Measurements from ENCODE around the gene ACAP3. TPM values are rescaled to one million over a fixed set of nuclear protein-coding genes. Genes with fewer than 3 reads are reported as not detected.

ACAP3 gene
- total and polyA plus RNA-seq, 2 of the 4 experiments (the other 2 are of a cell fraction) = 13.3 to 58.2 TPM

DNA sequence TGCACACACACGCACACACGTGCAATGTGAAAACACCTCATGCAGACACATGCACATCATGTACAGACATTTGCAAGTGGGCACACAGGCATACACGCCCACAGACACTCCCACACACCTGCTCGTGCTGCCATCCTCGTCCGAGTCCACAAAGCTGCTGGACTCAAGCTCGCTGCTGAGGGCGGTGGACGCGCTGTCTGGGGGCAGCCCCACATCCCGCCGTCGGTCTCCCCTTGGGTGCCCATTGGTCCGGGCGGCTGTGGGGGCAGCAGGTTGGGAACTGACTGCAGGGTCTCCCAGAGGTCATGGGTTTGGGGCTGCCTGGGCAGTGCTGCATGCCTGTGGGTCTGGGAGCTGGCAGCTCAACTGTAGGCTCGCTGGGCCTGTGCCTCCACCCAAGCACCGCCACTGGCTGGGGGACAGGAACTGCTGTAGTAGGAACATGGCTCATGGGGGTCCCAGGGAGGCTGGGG, 33.9 kb upstream of the ACAP3 start:
- Histone ChIP-seq H3K9ac (ENCODE audit: low read depth, low read length) (no peak overlapping the region), H3K9me1 (ENCODE audit: insufficient read depth, low read length) (peaks cover 13% of the 10 kb centered on the region), H4K20me1 (ENCODE audit: insufficient read depth, low read length) (peaks cover 49% of the 10 kb centered on the region), H4K5ac (ENCODE audit: low read depth, low read length) (no peak overlapping the region), H3K18ac (ENCODE audit: low read depth, low read length) (no peak overlapping the region), H3K27ac (ENCODE audit: insufficient read depth, low read length) (no peak overlapping the region), H2BK120ac (ENCODE audit: low read depth, low read length) (no peak overlapping the region), H2AFZ (replicated peaks; ENCODE audit: low read length, poor library complexity) (no peak overlapping the region), H4K8ac (ENCODE audit: low read depth in 2 of 2, low read length in 2 of 2) (no peak overlapping the region), H3K27me3 (ENCODE audit: control insufficient read depth, insufficient read depth, low read length) (no peaks in the 10 kb centered on the region), H3K14ac (replicated peaks; ENCODE audit: low read depth, low read length) (no peak overlapping the region), H3K56ac (ENCODE audit: extremely low read depth, insufficient read depth, low read length) (no peak overlapping the region), H2BK5ac (ENCODE audit: low read depth, low read length, poor library complexity, severe bottlenecking) (no peak overlapping the region), H3K36me3 (ENCODE audit: control insufficient read depth, insufficient read depth, low read length) (peaks cover 41% of the 10 kb centered on the region), H3K9me3 (ENCODE audit: control insufficient read depth, insufficient read depth, low read length) (no peaks in the 10 kb centered on the region), H3K4ac (ENCODE audit: low read depth, low read length) (no peak overlapping the region), H3K4me3 (ENCODE audit: insufficient read depth, low read depth, low read length) (no peak overlapping the region), H2BK20ac (ENCODE audit: low read depth, low read length) (no peak overlapping the region), H3K79me1 (ENCODE audit: low read depth in 1 of 2, low read length in 2 of 2) (peaks cover 12 to 54% of the 10 kb centered on the region in 2 experiments), H2BK15ac (ENCODE audit: low read depth, low read length) (no peak overlapping the region), H3K23ac (ENCODE audit: low read depth, low read length) (no peak overlapping the region), H3K4me2 (ENCODE audit: low read depth, low read length) (no peak overlapping the region), H4K91ac (ENCODE audit: insufficient read depth, low read depth, low read length) (no peak overlapping the region), H3K4me1 (ENCODE audit: control insufficient read depth, insufficient read depth, low read length) (peaks cover 18% of the 10 kb centered on the region), H2AK9ac (replicated peaks; ENCODE audit: low read depth, low read length, poor library complexity) (no peak overlapping the region), H2AK5ac (ENCODE audit: low read depth, low read length) (no peak overlapping the region)
- in situ Hi-C loops (cut with MboI; ENCODE audit: low sequenced_read_pairs) (no loop called here), intact Hi-C loops (cut with micrococcal nuclease) (no loop called here), dilution Hi-C loops (cut with HindIII; ENCODE audit: low sequenced_read_pairs, unreplicated experiment) (no loop called here)
- TF ChIP-seq MAFK (IDR thresholded peaks at IDR 0.05; ENCODE audit: low read depth, low read length) = no peak
- TF ChIP-seq, protein P1, sequence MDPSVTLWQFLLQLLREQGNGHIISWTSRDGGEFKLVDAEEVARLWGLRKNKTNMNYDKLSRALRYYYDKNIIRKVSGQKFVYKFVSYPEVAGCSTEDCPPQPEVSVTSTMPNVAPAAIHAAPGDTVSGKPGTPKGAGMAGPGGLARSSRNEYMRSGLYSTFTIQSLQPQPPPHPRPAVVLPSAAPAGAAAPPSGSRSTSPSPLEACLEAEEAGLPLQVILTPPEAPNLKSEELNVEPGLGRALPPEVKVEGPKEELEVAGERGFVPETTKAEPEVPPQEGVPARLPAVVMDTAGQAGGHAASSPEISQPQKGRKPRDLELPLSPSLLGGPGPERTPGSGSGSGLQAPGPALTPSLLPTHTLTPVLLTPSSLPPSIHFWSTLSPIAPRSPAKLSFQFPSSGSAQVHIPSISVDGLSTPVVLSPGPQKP (IDR thresholded peaks at IDR 0.05; ENCODE audit: borderline replicate concordance, low read depth, low read length) = no peak
- TF ChIP-seq FOS (IDR thresholded peaks at IDR 0.05; ENCODE audit: low read depth, low read length) = no peak
- no peak for TF ChIP-seq RAD21 (IDR thresholded peaks at IDR 0.05; ENCODE audit: low read length)
- no peak for TF ChIP-seq MXI1 (IDR thresholded peaks at IDR 0.05; ENCODE audit: borderline replicate concordance, low read depth, low read length)
- no peak for TF ChIP-seq POLR2A (IDR thresholded peaks at IDR 0.05; ENCODE audit: low read depth, low read length)
- TF ChIP-seq NFE2L2 (IDR thresholded peaks at IDR 0.05; ENCODE audit: low read depth, low read length) = no peak
- TF ChIP-seq RCOR1 (IDR thresholded peaks at IDR 0.05; ENCODE audit: insufficient replicate concordance, low read length) = no peak
- no peak for TF ChIP-seq CEBPB (IDR thresholded peaks at IDR 0.05; ENCODE audit: low read depth, low read length)
- TF ChIP-seq, protein P2, sequence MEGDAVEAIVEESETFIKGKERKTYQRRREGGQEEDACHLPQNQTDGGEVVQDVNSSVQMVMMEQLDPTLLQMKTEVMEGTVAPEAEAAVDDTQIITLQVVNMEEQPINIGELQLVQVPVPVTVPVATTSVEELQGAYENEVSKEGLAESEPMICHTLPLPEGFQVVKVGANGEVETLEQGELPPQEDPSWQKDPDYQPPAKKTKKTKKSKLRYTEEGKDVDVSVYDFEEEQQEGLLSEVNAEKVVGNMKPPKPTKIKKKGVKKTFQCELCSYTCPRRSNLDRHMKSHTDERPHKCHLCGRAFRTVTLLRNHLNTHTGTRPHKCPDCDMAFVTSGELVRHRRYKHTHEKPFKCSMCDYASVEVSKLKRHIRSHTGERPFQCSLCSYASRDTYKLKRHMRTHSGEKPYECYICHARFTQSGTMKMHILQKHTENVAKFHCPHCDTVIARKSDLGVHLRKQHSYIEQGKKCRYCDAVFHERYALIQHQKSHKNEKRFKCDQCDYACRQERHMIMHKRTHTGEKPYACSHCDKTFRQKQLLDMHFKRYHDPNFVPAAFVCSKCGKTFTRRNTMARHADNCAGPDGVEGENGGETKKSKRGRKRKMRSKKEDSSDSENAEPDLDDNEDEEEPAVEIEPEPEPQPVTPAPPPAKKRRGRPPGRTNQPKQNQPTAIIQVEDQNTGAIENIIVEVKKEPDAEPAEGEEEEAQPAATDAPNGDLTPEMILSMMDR (conservative IDR thresholded peaks at IDR 0.05; ENCODE audit: low read depth, low read length) = no peak
- no peak for TF ChIP-seq MAZ (IDR thresholded peaks at IDR 0.05; ENCODE audit: borderline replicate concordance, low read depth, low read length)
- TF ChIP-seq BHLHE40 (IDR thresholded peaks at IDR 0.05; ENCODE audit: low read depth, low read length) = no peak
- no peak for TF ChIP-seq SMC3 (IDR thresholded peaks at IDR 0.05; ENCODE audit: low read depth, low read length)
- TF ChIP-seq, protein P3, sequence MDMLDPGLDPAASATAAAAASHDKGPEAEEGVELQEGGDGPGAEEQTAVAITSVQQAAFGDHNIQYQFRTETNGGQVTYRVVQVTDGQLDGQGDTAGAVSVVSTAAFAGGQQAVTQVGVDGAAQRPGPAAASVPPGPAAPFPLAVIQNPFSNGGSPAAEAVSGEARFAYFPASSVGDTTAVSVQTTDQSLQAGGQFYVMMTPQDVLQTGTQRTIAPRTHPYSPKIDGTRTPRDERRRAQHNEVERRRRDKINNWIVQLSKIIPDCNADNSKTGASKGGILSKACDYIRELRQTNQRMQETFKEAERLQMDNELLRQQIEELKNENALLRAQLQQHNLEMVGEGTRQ (IDR thresholded peaks at IDR 0.05; ENCODE audit: low read depth, low read length) = no peak
- no peak for TF ChIP-seq RFX5 (IDR thresholded peaks at IDR 0.05; ENCODE audit: low read depth, low read length)
- no peak for TF ChIP-seq CHD1 (IDR thresholded peaks at IDR 0.05; ENCODE audit: low read depth, low read length)
- DNase-seq (no peak), ATAC-seq (ENCODE audit: low read depth) (no peak)
- no TSS peak for BruUV-seq (replicated peaks)
- POLR2A ChIA-PET (ENCODE audit: unreplicated experiment) = no interaction called here
- CTCF ChIA-PET = no interaction called here
- 97% methylated on average over 11 of the region's 17 CpGs; no CpG with 5 or more reads in 1 of the 2 experiments for WGBS, 2 experiments (ENCODE audit: extremely low coverage in 2 of 2, insufficient read length in 1 of 2)
